ENCODE measurements around the gene SHC4. TPM values are rescaled to one million over a fixed set of nuclear protein-coding genes. Genes with fewer than 3 reads are reported as not detected.

Gene SHC4
- total and polyA plus RNA-seq, 2 experiments from 2014 or later, result 0.43 to 0.45 TPM

GRCh38 chr15:48872632-48873031, 91.1 kb downstream of the SHC4 start:
- TF ChIP-seq EZH2 (IDR thresholded peaks at IDR 0.05; ENCODE audit: insufficient read depth, poor library complexity, severe bottlenecking), result no peak
- TF ChIP-seq EZH2phosphoT487 (IDR thresholded peaks at IDR 0.05; ENCODE audit: insufficient read depth, low read depth), result no peak
- Histone ChIP-seq H3K27me3 (replicated peaks; ENCODE audit: insufficient read depth) (no peaks in the 10 kb centered on the region), H4K20me1 (ENCODE audit: insufficient read depth) (no peaks in the 10 kb centered on the region), H3K4me1 (ENCODE audit: insufficient read depth) (peaks cover 15% of the 10 kb centered on the region), H3K4me2 (ENCODE audit: unreplicated experiment) (no peak overlapping the region), H3K9ac (no peak overlapping the region), H3F3A (ENCODE audit: insufficient read depth) (peaks cover 23% of the 10 kb centered on the region; the same call in 1 of the 2 replicates), H3K4me3 (no peak overlapping the region), H3K36me3 (ENCODE audit: low read depth) (no peaks in the 10 kb centered on the region), H2AFZ (no peak overlapping the region), H3K9me2 (ENCODE audit: insufficient read depth) (no peaks in the 10 kb centered on the region), H3K27ac (no peak overlapping the region), H3K79me2 (ENCODE audit: insufficient read depth) (no peaks in the 10 kb centered on the region), H3K9me3 (ENCODE audit: low read depth) (no peaks in the 10 kb centered on the region)
- DNase-seq, result no peak
- WGBS, 2 experiments (ENCODE audit: low coverage in 1 of 2, low lambda C conversion rate in 2 of 2, missing lambda C conversion rate in 2 of 2), result 76 to 78% methylated on average over 2 of the region's 2 CpGs
- in situ Hi-C loops (cut with MboI), result loop anchor here (25.0 kb wide), 2 partner anchors 540 to 1265 kb away; partner anchors contain the start of gene FGF7

DNA sequence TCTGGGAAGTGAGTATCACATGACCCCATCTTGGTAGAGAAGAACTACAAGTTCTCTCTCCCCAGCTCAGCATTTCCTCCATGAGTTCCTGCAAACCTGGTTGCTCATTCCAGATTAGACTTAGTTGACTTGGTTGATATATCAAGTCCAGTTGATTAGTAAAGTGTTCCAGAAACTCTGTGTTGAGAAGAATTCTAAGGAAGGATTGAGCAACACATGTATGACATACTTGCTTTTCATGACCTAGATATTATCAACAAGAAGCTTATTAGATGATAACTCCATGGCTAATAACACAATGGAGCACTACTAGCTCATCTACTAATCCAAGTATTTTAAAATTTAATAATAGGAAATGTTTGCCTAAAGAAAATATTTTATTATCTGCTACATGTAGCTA, 92.2 kb downstream of the SHC4 start:
- H3F3A ChIP-seq (ENCODE audit: insufficient read depth), result peaks cover 27% of the 10 kb centered on the region; the same call in 1 of the 2 replicates
- no peaks in the 10 kb centered on the region for H3K27me3 ChIP-seq (replicated peaks; ENCODE audit: insufficient read depth)
- H3K9me2 ChIP-seq (ENCODE audit: insufficient read depth), result no peaks in the 10 kb centered on the region
- H4K20me1 ChIP-seq (ENCODE audit: insufficient read depth), result no peaks in the 10 kb centered on the region
- H3K79me2 ChIP-seq (ENCODE audit: insufficient read depth), result no peaks in the 10 kb centered on the region
- in situ Hi-C loops (cut with MboI), result loop anchor here (25.0 kb wide), 2 partner anchors 541 to 1266 kb away; partner anchors contain the start of gene FGF7
- TF ChIP-seq EZH2 (IDR thresholded peaks at IDR 0.05; ENCODE audit: insufficient read depth, poor library complexity, severe bottlenecking), result no peak
- no peak for TF ChIP-seq EZH2phosphoT487 (IDR thresholded peaks at IDR 0.05; ENCODE audit: insufficient read depth, low read depth)
- no peak overlapping the region for H3K27ac ChIP-seq
- peaks cover 18% of the 10 kb centered on the region for H3K4me1 ChIP-seq (ENCODE audit: insufficient read depth)
- no peak overlapping the region for H3K4me3 ChIP-seq
- no peak overlapping the region for H3K4me2 ChIP-seq (ENCODE audit: unreplicated experiment)
- DNase-seq, result peak; percentile 40
- H3K9ac ChIP-seq, result no peak overlapping the region
- no peaks in the 10 kb centered on the region for H3K9me3 ChIP-seq (ENCODE audit: low read depth)
- H3K36me3 ChIP-seq (ENCODE audit: low read depth), result no peaks in the 10 kb centered on the region
- no peak overlapping the region for H2AFZ ChIP-seq

DNA sequence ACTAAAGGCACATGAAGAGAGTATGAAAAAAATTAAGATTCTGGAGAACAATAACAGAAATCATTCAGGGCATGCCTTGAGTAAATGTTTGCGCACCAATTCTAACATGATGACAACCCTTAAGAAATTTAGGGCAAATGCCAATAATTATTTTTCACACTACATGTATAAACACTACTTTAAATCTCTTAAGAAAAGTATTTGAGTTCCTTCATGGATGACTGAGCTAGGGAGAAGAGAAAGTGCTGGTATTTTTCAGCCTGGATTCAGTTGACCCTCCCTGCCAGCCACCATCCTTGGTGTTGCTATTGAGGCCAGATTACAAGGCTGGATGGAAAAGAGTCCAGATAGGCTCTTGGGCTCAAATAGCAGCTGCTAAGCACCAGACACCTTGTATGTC, 93.8 kb downstream of the SHC4 start:
- no peaks in the 10 kb centered on the region for H3K9me2 ChIP-seq (ENCODE audit: insufficient read depth)
- DNase-seq, result no peak
- TF ChIP-seq EZH2 (IDR thresholded peaks at IDR 0.05; ENCODE audit: insufficient read depth, poor library complexity, severe bottlenecking), result no peak
- TF ChIP-seq EZH2phosphoT487 (IDR thresholded peaks at IDR 0.05; ENCODE audit: insufficient read depth, low read depth), result no peak
- H3K9me3 ChIP-seq (ENCODE audit: low read depth), result no peaks in the 10 kb centered on the region
- no peak overlapping the region for H3K27ac ChIP-seq
- no peaks in the 10 kb centered on the region for H3K36me3 ChIP-seq (ENCODE audit: low read depth)
- 100% methylated on average over 1 of the region's 1 CpG for WGBS, 2 experiments (ENCODE audit: low coverage in 1 of 2, low lambda C conversion rate in 2 of 2, missing lambda C conversion rate in 2 of 2)
- H2AFZ ChIP-seq, result no peak overlapping the region
- H3K27me3 ChIP-seq (replicated peaks; ENCODE audit: insufficient read depth), result no peaks in the 10 kb centered on the region
- peaks cover 34% of the 10 kb centered on the region for H3K4me1 ChIP-seq (ENCODE audit: insufficient read depth)
- no peaks in the 10 kb centered on the region for H4K20me1 ChIP-seq (ENCODE audit: insufficient read depth)
- H3K9ac ChIP-seq, result no peak overlapping the region
- in situ Hi-C loops (cut with MboI), result loop anchor here (10.0 to 25.0 kb wide), 4 partner anchors 95 to 1267 kb away; partner anchors contain the start of genes FGF7 and SHC4
- peaks cover 43% of the 10 kb centered on the region; the same call in 1 of the 2 replicates for H3F3A ChIP-seq (ENCODE audit: insufficient read depth)
- no peaks in the 10 kb centered on the region for H3K79me2 ChIP-seq (ENCODE audit: insufficient read depth)
- no peak overlapping the region for H3K4me2 ChIP-seq (ENCODE audit: unreplicated experiment)
- H3K4me3 ChIP-seq, result no peak overlapping the region

DNA sequence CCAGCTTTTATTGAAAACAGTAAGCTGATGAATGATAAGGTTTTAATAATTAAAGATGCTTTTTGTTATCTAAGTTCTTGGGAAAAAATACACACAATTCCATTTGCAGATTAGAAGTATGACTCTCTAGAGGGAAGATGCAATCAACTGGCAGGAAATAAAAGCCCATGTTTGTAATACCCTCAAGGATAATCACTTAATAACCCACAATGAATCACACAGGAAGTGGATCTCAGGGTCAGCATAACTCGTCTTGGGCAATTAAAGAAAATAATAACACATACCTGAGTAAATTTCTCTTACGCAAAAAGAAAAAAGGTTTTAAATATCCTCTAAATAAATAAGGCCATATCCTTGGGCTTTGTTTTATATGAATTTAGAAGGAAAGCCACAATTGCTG, 95.2 kb downstream of the SHC4 start:
- Histone ChIP-seq H3K4me1 (ENCODE audit: insufficient read depth) (peaks cover 35% of the 10 kb centered on the region), H3K9me3 (ENCODE audit: low read depth) (no peaks in the 10 kb centered on the region), H3K9me2 (ENCODE audit: insufficient read depth) (no peaks in the 10 kb centered on the region), H3K4me2 (ENCODE audit: unreplicated experiment) (peak overlapping the region; percentile 43), H3K36me3 (ENCODE audit: low read depth) (no peaks in the 10 kb centered on the region), H3K9ac (no peak overlapping the region), H3K27ac (peak overlapping the region; percentile 41), H3F3A (ENCODE audit: insufficient read depth) (peaks cover 45% of the 10 kb centered on the region; the same call in 1 of the 2 replicates), H2AFZ (0 out of 2 replicates have a peak overlapping the region, but pooled peaks have one; percentile 27), H3K4me3 (no peak overlapping the region), H4K20me1 (ENCODE audit: insufficient read depth) (no peaks in the 10 kb centered on the region), H3K27me3 (replicated peaks; ENCODE audit: insufficient read depth) (no peaks in the 10 kb centered on the region), H3K79me2 (ENCODE audit: insufficient read depth) (no peaks in the 10 kb centered on the region)
- in situ Hi-C loops (cut with MboI), result loop anchor here (10.0 to 25.0 kb wide), 4 partner anchors 96 to 1269 kb away; partner anchors contain the start of genes FGF7 and SHC4
- no peak for TF ChIP-seq EZH2phosphoT487 (IDR thresholded peaks at IDR 0.05; ENCODE audit: insufficient read depth, low read depth)
- TF ChIP-seq EZH2 (IDR thresholded peaks at IDR 0.05; ENCODE audit: insufficient read depth, poor library complexity, severe bottlenecking), result no peak
- peak; percentile 68 for DNase-seq
- 21 to 27% methylated on average over 2 of the region's 2 CpGs for WGBS, 2 experiments (ENCODE audit: low coverage in 1 of 2, low lambda C conversion rate in 2 of 2, missing lambda C conversion rate in 2 of 2)

All from GM23248 (cell line).